SIG-M5 (cell line): ENCODE results near the gene LRRC36.
"Not testable (repeated sequence)": the region's sequence is repeated elsewhere in the genome, so short reads cannot be mapped to it uniquely, and the experiment has no call there.

Experiments used
- DNase-seq: peaks from one replicate; lab custom pipeline; 2025; lab: John Stamatoyannopoulos, UW

LRRC36 gene

DNA sequence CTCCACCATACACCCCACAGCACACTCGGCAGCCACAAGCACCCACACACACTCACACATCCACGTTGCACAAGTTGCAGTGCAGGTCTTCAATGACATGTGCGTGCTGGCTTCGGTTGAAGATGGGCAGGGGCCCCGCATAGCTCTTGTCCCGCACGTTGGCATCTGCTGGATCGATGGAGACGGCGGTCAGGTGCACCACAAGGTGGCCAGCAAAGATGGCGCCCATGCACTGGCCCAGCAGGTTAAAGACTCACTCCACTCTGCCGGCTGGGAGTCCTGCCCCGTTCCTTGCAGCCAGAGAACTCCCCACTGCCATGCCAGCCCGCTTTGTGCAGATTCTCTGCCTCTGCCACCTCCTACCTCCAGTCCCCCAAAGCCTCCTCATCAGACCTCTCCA lies 74.3 kb downstream of the LRRC36 start:
- DNase-seq, result no peak

DNA sequence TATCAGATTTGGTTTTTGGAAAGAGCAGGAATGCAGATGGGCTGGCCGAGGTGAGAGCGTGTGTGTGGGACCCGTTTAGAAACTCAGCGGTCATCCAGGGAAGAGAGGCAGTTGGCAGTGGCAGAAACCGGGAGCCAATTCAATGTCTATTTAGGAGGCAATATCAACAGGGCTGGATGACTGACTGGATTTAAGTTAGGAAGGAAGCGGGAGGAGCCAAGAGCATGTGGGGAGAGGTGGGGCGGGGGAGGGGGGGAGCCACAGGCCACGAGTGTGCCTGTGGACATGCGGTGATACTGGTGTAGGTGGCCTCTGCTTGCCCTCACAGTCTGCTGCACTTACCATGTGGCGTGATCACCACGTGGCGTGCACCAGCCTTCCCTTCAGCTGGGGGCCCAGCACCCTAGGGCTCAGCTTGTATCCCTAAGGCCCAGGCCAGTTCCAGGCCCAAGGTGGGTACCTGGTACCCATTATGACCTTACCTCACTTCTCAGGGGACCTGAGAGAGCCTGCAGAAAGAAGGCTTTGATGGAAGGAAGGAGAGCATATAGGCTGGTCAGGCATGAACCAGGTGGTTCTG lies 77.5 kb downstream of the LRRC36 start:
- no peak for DNase-seq

DNA sequence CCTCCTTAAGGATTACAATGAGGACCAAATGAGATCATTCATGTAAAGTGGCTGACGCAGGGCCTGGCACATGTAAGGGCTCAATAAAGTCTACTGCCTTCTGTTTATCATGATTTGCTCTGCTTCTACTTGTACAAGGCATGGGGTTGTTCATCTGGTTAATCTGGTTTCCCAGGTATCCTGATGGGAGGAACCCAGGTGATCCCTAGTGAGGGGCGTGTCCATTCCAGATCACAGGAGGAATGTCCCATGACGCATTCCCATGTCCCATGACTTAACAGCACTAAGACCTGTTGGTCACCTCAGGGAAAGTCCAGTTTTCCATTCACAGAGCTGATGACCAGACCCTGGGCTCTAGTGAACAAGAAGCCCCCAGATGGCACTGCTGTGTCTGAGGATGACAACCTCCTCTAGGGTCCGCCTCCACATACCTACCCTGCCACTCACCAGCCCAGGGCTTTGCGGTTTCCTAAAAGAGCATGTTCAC lies 78.2 kb downstream of the LRRC36 start:
- DNase-seq, result no peak

DNA sequence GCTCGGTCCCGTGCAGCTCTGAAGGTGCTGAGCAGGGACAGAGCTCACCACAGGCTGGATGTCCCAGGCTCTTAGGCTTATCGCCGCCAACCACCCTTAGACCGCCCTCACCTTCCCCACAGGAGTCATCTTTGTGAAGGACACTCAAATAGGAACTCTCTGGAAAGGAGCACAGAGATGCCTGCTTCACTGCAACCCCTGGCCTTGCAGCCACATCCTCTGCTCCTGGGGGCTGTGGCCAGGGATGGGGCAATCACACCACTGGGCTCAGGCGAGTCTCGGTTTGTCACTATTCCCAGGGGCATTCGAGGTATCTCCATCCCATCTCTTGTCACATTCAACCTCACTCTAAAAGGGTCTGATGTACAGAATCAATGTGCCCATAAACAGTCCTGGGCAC lies 78.7 kb downstream of the LRRC36 start:
- DNase-seq, result no peak

DNA sequence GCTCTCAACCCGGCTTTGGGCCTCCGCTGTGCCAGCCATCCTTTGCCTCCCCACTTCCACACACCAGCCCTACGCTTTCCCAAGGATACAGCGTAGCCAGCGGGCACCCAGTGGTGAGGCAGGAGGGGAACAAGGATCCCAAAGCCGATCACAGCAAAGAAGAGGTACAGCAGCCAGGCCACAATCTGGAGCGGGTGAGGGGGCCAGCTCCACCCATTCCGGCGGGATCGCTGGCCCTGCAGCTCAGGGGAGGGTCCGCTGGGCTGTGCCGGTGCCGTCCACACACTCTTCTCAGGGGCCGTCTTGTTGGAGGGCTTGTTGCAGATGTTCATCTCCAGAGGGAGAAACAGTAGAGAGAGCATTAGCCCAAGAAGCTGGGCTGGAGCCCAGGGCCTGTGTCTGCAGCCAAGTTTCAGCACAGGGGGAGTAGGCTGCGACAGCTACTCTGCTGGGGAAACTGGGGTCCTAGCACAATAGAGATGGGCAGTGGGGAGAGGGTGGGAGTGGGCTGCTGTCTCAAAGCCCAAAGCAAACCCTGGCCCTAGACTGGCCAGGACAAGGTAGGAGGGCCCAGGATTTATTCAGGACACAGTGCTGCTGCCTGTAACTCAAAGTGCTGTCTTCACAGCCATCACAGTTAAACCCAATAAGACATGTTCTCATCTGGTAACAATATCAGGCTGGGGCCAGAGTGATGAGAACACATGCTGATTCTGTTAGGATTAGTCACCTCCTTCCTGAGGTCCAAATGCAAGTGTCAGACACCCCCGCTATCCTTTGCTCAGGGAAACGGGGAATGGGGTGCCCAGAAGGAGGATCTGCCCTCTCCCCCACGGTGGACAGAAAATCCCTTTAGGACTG lies 79.7 kb downstream of the LRRC36 start:
- no peak for DNase-seq

DNA sequence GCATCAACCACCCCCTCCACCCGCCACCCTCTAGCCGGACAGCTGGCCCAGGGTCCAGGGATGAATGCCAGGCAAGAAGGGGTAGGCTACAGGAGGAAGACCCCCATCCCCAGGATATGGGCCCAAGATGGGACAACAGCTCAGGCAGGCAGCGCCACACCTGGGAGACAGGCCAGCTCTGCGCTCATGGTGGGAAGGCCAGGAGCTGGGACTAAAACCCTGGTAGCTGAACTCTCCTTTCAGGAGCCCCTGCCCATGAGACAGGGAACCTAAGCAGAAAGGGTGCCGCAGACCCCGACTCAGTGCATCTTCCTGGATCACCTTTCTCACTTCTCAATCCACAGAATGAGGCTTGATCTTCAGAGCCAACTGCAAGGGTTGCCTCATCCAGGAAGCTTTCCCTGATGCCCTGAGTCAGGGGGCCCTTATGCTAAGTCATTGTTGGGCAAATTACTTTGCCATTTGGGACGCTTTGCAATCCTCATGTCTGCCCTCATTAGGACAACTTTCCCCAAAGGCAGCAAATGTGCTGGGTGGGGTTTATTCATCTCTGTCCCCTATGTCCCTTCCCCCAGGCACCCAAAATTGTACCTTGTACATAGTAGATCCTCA lies 80.7 kb downstream of the LRRC36 start:
- DNase-seq, result no peak

DNA sequence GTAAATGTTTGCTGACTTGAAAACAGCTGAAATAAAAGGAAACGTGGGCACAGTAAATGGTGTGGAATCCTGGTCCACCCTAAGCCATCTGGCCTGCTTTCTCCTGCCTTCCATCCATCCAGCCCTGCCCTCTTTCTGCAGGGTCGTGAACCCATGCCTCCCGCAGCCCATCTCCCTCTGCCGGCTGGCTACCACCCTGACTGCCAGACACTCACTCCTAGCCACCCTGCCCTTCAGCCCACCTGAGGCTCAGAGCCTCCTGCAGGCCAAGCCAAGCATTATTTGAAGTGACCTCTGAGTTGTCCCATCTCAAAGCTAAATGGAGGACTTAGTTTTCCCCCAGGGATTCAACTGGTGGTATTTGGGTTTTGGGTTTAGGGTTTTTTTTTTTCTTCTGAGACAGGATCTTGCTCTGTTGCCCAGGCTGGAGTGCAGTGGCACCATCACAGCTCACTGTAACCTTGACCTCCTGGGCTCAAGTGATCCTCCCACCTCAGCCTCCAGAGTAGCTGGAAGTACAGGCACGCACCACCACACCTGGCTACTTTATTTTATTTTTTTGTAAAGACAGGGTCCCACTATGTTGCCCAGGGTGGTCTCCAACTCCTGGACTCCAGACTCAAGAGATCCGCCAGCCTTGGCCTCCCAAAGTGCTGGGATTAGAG lies 81.3 kb downstream of the LRRC36 start:
- DNase-seq, result no peak

DNA sequence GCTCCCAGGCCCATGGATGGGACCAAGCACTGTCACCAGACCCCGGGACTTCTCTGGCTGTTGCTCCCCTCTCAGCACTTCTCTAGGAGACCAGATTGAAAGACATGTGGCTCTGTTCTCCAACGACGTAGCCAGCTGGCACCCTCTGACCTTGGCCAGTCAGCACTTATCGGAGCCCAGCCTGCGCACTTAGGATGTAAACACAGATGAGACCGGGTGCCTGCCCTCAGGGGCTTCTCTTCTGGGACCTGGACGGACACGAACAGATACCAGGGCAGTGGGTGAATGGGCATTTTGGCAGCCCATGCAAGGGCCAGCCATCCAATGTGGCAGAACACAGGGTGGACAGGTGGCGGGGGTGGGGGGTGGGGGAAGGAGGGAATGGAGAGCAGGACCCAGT lies 83.0 kb downstream of the LRRC36 start:
- DNase-seq, result no peak

DNA sequence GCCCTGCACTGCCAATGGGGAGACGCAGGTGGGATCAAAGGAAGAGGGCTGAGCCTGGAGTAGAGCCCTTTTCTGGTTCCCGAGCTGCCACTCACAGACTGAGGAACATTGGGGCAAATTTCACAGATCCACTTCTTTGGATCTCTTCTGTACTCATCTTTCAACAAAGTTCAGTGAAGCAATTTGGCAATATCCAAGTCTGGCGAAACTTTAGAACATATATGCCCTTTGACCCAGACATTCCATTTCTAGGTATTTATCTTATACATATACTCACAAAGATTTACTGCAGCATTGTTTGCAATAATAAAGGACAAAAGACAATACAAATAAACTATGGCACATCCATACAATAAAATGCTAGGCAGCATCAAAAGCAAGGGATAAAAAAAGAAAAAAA lies 84.7 kb downstream of the LRRC36 start:
- DNase-seq, result no peak

DNA sequence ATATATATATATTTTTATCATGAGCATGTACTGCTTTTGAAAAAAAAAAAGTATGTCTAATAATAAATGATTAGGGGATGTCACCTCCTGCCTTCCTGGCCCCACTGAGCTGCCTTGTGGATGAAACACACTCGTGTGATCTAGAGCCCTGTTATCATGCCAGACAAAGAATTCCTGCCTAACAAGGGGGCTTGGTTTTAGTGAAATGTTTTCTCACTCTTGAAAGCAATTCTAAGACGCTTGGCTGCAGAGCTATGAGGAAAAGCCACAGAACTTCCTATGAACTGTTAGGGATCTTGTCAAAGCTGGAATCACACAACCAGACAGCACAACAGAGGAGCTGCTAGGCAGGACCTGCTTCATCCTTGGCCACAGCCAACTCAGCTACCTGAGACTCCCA lies 85.7 kb downstream of the LRRC36 start:
- DNase-seq, result no peak

DNA sequence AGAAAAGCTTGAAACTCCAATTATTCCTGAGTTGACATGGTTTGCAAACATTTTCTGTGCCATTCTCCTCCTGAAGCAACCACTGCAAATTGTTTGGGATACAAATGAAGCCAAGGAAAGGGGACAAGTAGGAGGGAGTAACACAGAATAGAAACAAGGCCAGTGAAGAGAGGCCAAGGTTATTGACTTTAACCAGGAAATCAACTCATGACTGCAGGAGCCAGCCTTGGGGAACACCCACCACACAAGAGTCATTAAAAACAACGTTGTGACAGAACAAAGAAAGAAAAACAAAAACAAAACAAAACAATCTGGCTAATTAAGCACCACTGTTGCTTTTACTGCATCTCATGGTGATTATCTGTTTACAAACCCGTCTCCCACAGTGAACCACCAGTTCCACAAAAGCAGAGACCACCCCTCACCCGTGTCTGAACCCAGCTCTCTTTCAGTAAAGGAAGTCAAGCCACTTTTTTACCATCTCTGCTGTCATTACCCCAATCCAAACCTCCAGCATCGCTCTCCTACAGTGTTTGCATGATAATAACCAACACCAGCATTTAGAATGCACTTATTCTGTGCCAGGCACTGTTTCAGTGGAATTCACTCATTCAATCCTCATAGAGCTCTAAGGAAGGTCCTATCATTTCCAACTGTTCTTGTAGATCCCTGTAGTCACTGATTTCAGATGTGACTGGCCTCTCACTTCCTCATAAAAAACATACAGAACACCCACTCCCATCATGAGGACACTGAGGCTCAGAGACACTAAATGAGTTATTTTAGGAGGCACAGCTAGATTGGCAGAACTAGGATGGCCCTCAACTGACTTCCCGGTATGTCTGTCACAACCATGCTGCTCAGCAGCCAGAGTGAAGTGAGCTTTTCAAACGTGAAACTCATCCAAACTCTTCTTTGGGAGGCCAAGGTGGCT lies 87.6 kb downstream of the LRRC36 start:
- DNase-seq, result no peak

DNA sequence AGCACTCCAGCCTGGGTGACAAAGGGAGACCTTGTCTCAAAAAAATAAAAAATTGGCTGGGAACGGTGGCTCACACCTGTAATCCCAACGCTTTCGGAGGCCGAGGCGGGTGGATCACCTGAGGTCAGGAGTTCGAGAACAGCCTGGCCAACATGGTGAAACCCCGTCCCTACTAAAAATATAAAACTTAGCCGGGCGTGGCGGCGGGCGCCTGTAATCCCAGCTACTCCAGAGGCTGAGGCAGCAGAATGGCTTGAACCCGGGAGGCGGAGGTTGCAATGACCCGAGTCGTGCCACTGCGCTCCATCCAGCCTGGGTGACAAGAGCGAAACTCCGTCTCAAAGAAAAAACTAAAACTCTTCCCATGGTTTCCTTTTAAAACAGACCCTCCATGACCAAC lies 88.8 kb downstream of the LRRC36 start:
- DNase-seq, result not testable (repeated sequence)

DNA sequence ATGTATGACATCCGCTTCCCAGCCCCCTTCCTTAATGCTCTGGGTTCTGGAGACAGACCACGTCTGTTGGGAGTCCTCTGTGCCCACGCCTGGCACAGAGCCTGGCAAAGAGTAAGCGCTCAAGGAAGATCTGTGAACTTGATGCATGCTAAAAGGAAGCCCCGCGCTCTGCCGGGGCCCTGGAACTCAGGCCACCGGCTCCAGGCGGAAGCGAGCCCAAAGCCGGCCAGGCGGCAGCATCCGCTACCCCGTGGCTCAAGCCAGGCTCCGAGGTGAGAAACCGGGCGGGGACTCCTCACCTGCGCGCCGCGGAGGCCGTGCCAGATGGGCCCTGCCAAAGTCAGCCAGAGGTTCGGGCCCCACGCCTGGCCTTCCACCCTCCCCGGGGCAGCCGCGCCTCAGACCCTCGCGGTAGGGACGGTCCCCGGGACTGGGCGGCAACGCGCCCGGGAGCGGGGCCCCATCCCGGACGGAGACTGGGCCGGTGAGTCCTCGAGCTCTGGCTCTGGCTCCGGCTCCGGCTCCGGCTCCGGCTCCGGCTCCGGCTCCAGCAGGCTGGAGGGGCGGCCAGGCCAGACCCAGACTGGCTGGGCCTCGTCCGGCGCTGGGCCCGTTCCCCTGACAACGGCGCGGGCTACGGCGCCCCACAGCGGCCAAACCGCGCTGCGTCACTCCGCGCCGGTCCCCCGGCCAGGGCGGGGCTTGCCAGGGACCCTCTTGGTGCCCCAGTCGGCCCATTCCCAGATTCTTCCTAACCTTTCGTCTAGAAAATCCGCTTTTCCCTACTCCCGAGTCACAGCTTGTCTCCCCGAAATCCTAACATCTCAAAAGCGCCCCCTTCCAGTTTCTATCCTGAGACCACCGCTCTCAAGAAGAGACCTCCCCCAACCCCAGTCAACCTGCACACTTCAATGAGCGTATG lies 89.5 kb downstream of the LRRC36 start, which contains the start of gene ZDHHC1:
Gene ZDHHC1, minus strand, starts transcription at position 606 of the 922 bp plus-strand sequence. CDS start 8,702 bp downstream, outside the sequence.
- DNase-seq, result no peak

DNA sequence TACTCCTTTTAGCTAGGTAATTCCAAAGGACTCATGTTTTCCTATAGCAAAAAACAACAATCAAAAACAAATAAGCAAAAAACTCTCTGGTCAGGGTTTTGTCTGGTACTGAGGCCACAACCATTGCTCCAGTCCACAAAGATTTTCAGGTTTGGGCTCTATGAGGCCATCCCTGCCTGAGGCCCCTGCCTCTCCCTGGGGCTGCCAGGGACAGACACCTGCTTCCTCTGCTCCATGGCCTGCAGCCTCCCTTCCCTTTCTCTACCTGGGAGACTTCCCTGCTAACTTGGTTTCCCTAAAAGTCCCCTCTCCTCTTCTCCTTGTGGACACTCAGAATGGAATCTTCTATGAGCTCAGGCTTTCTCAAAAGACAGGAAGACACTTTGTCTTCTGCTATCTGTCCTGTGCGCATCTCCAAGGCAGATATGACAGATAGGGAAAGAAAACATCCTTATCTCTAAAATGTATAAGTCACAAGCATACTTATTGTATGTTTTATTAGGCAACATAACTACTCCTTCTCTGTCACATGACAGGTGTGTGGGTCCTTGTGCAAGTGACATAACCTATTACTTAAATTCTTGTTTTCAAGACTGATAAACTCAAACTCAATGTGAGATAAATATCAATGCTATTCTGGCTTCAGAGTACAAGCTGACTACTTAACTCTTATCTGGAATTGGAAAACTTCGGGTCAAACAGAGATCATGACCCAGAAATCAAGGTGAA lies 90.9 kb downstream of the LRRC36 start:
- DNase-seq, result no peak

DNA sequence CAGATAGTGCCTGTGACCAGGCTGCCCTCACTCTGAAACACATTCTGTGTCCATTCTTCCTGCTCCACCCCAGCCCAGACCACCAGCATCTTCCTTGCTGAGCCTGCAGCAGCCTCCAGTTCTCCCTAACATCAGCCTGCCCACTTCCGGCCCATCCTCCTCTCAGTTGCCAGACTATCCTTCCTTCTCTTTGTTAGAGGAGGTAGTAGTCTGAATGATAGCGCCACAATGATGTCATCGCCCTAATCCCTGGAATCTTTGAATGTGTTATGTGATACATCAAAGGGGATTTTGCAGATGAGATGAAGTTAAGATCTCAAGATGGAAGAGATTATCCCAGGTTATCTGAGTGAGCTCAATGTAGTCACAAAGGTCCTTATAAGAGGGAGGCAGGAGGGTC lies 92.9 kb downstream of the LRRC36 start:
- no peak for DNase-seq

DNA sequence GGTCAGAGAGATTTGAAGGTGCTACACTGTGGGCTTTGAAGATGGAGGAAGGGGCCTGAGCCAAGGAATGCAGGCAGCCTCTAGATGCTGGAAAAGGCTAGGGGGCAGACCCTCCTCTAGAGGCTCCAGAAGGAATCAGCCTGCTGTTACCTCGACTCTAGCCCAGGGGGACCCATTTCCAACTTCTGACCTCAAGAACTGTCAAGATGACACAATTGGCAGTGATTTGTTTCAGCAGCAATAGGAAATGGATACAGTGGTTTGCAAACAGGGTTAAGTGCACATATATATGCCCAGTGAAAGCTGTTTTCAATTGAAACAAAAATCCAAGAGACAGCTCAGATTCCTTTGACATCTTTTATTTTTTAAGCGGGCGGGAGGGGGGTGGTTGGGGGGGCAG lies 93.3 kb downstream of the LRRC36 start:
- DNase-seq, result no peak

DNA sequence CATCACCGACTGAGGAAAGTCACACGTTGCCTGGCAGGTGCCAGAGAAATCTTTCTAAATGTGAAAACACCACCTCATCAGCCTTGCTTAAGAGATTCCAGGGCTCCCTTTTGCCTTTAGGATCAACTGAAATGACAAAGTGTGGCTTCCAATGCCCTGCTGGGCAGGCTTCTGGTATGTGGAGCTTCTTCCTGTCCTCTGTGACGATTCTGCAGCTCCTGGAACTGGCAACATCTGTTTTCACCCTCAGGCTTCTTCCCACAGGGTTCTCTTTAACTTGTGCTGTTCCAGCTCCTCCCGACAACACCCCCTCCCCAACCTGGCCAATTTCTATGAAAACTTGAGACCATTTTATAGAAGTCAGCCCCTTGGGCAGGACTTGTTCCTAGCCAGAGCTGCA lies 94.4 kb downstream of the LRRC36 start:
- DNase-seq, result no peak

DNA sequence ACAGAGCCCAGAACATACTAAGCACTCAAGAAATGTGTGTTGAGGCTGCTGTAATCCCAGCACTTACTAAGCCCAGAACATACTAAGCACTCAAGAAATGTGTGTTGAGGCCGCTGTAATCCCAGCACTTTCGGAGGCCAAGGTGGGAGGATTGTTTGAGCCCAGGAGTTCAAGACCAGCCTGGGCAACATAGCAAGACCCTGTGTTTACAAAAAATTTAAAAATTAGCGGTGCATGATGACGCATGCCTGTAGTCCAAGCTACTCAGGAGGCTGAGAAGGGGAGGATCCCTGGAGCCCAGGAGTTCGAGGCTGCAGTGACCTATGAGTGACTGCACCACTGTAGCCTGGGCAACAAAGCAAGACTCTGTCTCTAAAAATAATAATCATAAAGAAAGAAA lies 96.4 kb downstream of the LRRC36 start:
- DNase-seq, result no peak

DNA sequence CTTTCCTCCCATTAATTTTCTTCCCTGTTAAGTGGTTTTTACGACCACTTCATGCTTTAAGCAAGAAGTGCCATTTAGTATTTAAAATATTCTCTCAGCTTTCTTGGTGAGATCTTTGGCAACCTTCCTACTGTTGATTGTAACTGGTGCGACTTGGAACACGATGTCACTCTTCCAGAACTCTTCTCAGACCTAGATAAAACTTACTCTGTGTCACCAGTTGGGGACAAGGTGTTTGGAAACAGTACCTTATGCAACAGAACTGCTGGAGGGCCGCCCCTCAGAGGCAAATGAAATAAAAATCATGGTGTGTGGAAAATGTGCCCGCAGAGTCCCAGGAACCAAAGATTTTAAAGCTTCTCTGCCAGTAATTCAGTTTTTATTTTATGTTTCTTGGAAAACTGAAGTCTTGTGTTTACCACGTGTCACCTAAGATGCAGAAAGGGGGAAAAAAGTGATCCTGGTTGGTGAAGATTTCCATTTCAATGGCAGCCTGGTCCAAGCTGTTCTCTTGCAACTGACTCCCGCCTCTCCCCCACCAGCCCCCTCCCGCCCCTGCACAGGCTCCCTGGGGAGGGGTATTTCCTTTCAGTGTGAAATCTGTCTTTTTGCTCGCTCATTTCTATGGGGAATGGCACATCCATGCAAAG lies 97.1 kb downstream of the LRRC36 start:
- DNase-seq, result no peak
